ENCODE measurements around the gene C14orf119. TPM values are rescaled to one million over a fixed set of nuclear protein-coding genes. Genes with fewer than 3 reads are reported as not detected.

C14orf119 gene
- total and polyA plus RNA-seq, 9 of the 15 experiments (the other 6 are each of a cell fraction or from before 2014, with no cell fraction given), result 36.7 to 251 (median 51.8) TPM

DNA sequence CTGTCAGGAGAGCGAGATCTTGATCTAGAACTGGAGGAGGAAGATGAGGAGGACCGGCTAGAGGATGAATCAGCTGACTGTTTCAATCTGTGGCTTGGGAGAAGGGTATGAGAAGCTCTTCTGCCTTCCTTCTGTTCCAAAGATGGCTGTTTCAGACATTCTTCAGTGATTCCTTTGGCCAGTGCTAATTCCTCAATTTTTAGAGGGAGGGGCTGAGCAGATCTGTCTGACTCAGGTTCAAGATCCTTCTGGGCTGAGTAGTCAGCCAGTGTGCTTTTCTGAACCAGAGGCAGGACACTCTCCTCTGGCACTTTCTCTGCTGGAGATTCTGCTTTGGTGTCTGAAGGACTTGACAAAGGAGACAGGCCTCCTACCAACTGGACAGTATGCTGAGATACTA is 15.6 kb upstream of the C14orf119 start:
- H3K4me1 ChIP-seq (replicated peaks in 1 of 2; ENCODE audit: control insufficient read depth in 2 of 2, insufficient read depth in 2 of 2, low read length in 2 of 2), result peaks cover 6 to 28% of the 10 kb centered on the region in 2 experiments; a peak in 3 of 5 replicates
- in situ Hi-C loops (cut with MboI), result no loop called here
- CTCF ChIA-PET (ENCODE audit: low intra/inter-chr PET ratio), result no interaction called here
- no peak overlapping the region for H3K4me3 ChIP-seq
- ATAC-seq (no peak), FAIRE-seq (no peak), DNase-seq (ENCODE audit: extremely low read depth in 1 of 4, low spot score in 3 of 4) (no peak)
- POLR2A ChIA-PET, result interaction anchor here (0.6 to 5.1 kb wide), 5 partner anchors 8 to 241 kb away, joined by 3 to 34 read pairs (median 7); partner anchors contain the start of genes ACIN1, C14orf119 and PABPN1
- TF ChIP-seq, protein P1, sequence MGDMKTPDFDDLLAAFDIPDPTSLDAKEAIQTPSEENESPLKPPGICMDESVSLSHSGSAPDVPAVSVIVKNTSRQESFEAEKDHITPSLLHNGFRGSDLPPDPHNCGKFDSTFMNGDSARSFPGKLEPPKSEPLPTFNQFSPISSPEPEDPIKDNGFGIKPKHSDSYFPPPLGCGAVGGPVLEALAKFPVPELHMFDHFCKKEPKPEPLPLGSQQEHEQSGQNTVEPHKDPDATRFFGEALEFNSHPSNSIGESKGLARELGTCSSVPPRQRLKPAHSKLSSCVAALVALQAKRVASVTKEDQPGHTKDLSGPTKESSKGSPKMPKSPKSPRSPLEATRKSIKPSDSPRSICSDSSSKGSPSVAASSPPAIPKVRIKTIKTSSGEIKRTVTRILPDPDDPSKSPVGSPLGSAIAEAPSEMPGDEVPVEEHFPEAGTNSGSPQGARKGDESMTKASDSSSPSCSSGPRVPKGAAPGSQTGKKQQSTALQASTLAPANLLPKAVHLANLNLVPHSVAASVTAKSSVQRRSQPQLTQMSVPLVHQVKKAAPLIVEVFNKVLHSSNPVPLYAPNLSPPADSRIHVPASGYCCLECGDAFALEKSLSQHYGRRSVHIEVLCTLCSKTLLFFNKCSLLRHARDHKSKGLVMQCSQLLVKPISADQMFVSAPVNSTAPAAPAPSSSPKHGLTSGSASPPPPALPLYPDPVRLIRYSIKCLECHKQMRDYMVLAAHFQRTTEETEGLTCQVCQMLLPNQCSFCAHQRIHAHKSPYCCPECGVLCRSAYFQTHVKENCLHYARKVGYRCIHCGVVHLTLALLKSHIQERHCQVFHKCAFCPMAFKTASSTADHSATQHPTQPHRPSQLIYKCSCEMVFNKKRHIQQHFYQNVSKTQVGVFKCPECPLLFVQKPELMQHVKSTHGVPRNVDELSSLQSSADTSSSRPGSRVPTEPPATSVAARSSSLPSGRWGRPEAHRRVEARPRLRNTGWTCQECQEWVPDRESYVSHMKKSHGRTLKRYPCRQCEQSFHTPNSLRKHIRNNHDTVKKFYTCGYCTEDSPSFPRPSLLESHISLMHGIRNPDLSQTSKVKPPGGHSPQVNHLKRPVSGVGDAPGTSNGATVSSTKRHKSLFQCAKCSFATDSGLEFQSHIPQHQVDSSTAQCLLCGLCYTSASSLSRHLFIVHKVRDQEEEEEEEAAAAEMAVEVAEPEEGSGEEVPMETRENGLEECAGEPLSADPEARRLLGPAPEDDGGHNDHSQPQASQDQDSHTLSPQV (IDR thresholded peaks at IDR 0.05), result peak; percentile 45
- TF ChIP-seq SREBF1 (IDR thresholded peaks at IDR 0.05; ENCODE audit: borderline replicate concordance, low read depth, low read length), result no peak
- 61% methylated on average over 2 of the region's 2 CpGs for WGBS (ENCODE audit: insufficient coverage, low coverage, missing lambda C conversion rate)
- no peaks in the 10 kb centered on the region for H3K9me1 ChIP-seq (ENCODE audit: control insufficient read depth, insufficient read depth, low read length)
- H4K20me1 ChIP-seq (replicated peaks; ENCODE audit: control insufficient read depth, insufficient read depth, low read length), result no peaks in the 10 kb centered on the region
- peaks cover 99% of the 10 kb centered on the region for H3K36me3 ChIP-seq (ENCODE audit: control insufficient read depth, insufficient read depth, low read length)
- no peaks in the 10 kb centered on the region for H3K9me3 ChIP-seq (replicated peaks; ENCODE audit: control insufficient read depth, insufficient read depth, low read depth, low read length)
- H3K27ac ChIP-seq (ENCODE audit: extremely low read depth, low read depth, low read length), result peak overlapping the region; percentile 71; the same call in 2 of the 3 replicates
- H3K79me2 ChIP-seq (ENCODE audit: control insufficient read depth, insufficient read depth, low read length), result peaks cover 11% of the 10 kb centered on the region; the same call in 2 of the 3 replicates
- H3K9ac ChIP-seq (ENCODE audit: insufficient read depth in 1 of 2, low read depth in 2 of 2, low read length in 2 of 2), result peak overlapping the region; percentile 4 to 64; a peak in 2 of 4 replicates
- intact Hi-C loops (cut with micrococcal nuclease), result loop anchor here (2.0 kb wide), 1 partner anchor 15 kb away; the partner anchor contains the start of genes ACIN1 and C14orf119
- no TSS peak for BruUV-seq (replicated peaks)
- no peaks in the 10 kb centered on the region for H3K27me3 ChIP-seq (ENCODE audit: control insufficient read depth in 2 of 2, insufficient read depth in 2 of 2, low read length in 2 of 2)
- no peak overlapping the region for H2AFZ ChIP-seq (ENCODE audit: low read depth, low read length)
- H3K4me2 ChIP-seq (ENCODE audit: insufficient read depth, low read length), result 0 out of 2 replicates have a peak overlapping the region, but pooled peaks have one; percentile 19

Measured in K562 (cell line).